ENCODE measurements around the gene CYTH1.

Gene CYTH1

GRCh38 chr17:78624324-78625151 is 157.5 kb downstream of the CYTH1 start:
- ATAC-seq (ENCODE audit: insufficient read depth, low read depth), result no peak
- TF ChIP-seq, protein P1, sequence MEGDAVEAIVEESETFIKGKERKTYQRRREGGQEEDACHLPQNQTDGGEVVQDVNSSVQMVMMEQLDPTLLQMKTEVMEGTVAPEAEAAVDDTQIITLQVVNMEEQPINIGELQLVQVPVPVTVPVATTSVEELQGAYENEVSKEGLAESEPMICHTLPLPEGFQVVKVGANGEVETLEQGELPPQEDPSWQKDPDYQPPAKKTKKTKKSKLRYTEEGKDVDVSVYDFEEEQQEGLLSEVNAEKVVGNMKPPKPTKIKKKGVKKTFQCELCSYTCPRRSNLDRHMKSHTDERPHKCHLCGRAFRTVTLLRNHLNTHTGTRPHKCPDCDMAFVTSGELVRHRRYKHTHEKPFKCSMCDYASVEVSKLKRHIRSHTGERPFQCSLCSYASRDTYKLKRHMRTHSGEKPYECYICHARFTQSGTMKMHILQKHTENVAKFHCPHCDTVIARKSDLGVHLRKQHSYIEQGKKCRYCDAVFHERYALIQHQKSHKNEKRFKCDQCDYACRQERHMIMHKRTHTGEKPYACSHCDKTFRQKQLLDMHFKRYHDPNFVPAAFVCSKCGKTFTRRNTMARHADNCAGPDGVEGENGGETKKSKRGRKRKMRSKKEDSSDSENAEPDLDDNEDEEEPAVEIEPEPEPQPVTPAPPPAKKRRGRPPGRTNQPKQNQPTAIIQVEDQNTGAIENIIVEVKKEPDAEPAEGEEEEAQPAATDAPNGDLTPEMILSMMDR (IDR thresholded peaks at IDR 0.05; ENCODE audit: borderline replicate concordance, extremely low read depth, low read length, poor library complexity, severe bottlenecking), result no peak
- no peak for TF ChIP-seq EZH2 (IDR thresholded peaks at IDR 0.05; ENCODE audit: borderline replicate concordance, low read depth, low read length, severe bottlenecking)
- no peaks in the 10 kb centered on the region for H3K36me3 ChIP-seq (ENCODE audit: insufficient read depth, low read length)

More at GRCh38 chr17:78624324-78625151, 157.5 kb downstream of the CYTH1 start:
- no peak overlapping the region for H3K4me3 ChIP-seq (ENCODE audit: low read depth in 1 of 2, low read length in 2 of 2)
- no peaks in the 10 kb centered on the region for H3K9me3 ChIP-seq (ENCODE audit: insufficient read depth, low read length, severe bottlenecking)
- H3K27me3 ChIP-seq (ENCODE audit: insufficient read depth, low read length, poor library complexity), result no peaks in the 10 kb centered on the region
- no peak overlapping the region for H2AFZ ChIP-seq (ENCODE audit: low read depth, low read length)
- H3K4me2 ChIP-seq (ENCODE audit: insufficient read depth, low read length), result no peak overlapping the region
- no peak for DNase-seq
- H3K27ac ChIP-seq (ENCODE audit: low read length), result no peak overlapping the region
- no peaks in the 10 kb centered on the region for H3K4me1 ChIP-seq (ENCODE audit: insufficient read depth, low read length)
- H4K20me1 ChIP-seq (ENCODE audit: insufficient read depth, low read length), result no peaks in the 10 kb centered on the region
- no peak overlapping the region for H3K9ac ChIP-seq (ENCODE audit: low read depth, low read length)
- H3K79me2 ChIP-seq (ENCODE audit: insufficient read depth, low read length), result no peaks in the 10 kb centered on the region

All from DND-41 (cell line).